Stimulated activated CD8-positive, alpha-beta memory T cell treated with anti-CD3 and anti-CD28 coated beads, Interleukin-4, amount 100 ng/mL, for 48 hours (primary cell): ENCODE measurements around the gene SMAD9.
"Not testable (repeated sequence)": the region's sequence is repeated elsewhere in the genome, so short reads cannot be mapped to it uniquely, and the experiment has no call there.

ENCODE experiments used
- DNase-seq: peaks from one replicate; pipeline ENCODE4 v3.0.0-alpha.2; 2020

The SMAD9 gene

GRCh38 chr13:36910545-36910944 lies 9.5 kb downstream of the SMAD9 start:
- no peak for DNase-seq

- DNase-seq, result no peak
Observed at GRCh38 chr13:36907821-36908220, 12.2 kb downstream of the SMAD9 start.

GRCh38 chr13:36907266-36907665 lies 12.8 kb downstream of the SMAD9 start:
- no peak for DNase-seq

GRCh38 chr13:36905944-36906343 lies 14.1 kb downstream of the SMAD9 start:
- no peak for DNase-seq

- DNase-seq, result no peak
Observed at GRCh38 chr13:36903925-36904595, 16.0 kb downstream of the SMAD9 start.

- no peak for DNase-seq
Observed at GRCh38 chr13:36897054-36897616, 22.9 kb downstream of the SMAD9 start.

- no peak for DNase-seq
Observed at GRCh38 chr13:36891752-36892151, 28.3 kb downstream of the SMAD9 start.

- DNase-seq, result no peak
Observed at GRCh38 chr13:36888645-36889044, 31.4 kb downstream of the SMAD9 start.

GRCh38 chr13:36887758-36888521 lies 32.1 kb downstream of the SMAD9 start:
- DNase-seq, result no peak

- DNase-seq, result no peak
Observed at GRCh38 chr13:36885901-36886300, 34.1 kb downstream of the SMAD9 start.

- DNase-seq, result no peak
Observed at GRCh38 chr13:36884235-36884634, 35.8 kb downstream of the SMAD9 start.

GRCh38 chr13:36883824-36884223 lies 36.2 kb downstream of the SMAD9 start:
- no peak for DNase-seq

- DNase-seq, result not testable (repeated sequence)
Observed at GRCh38 chr13:36883392-36883791, 36.6 kb downstream of the SMAD9 start.

- no peak for DNase-seq
Observed at GRCh38 chr13:36882829-36883390, 37.1 kb downstream of the SMAD9 start.

GRCh38 chr13:36880961-36881360 lies 39.1 kb downstream of the SMAD9 start:
- DNase-seq, result no peak

GRCh38 chr13:36879218-36879938 lies 40.7 kb downstream of the SMAD9 start:
- DNase-seq, result no peak

- no peak for DNase-seq
Observed at GRCh38 chr13:36875961-36876360, 44.1 kb downstream of the SMAD9 start.

- no peak for DNase-seq
Observed at GRCh38 chr13:36875431-36875830, 44.6 kb downstream of the SMAD9 start.

- DNase-seq, result no peak
Observed at GRCh38 chr13:36872621-36873020, 47.4 kb downstream of the SMAD9 start.

GRCh38 chr13:36870050-36870692 lies 49.9 kb downstream of the SMAD9 start:
- no peak for DNase-seq

GRCh38 chr13:36866232-36866631 lies 53.8 kb downstream of the SMAD9 start:
- no peak for DNase-seq

- DNase-seq, result no peak
Observed at GRCh38 chr13:36865265-36865664, 54.8 kb downstream of the SMAD9 start.

GRCh38 chr13:36862722-36863121 lies 57.3 kb downstream of the SMAD9 start:
- no peak for DNase-seq
